B cell (primary cell): ENCODE results near the gene GIT1. TPM values are rescaled to one million over a fixed set of nuclear protein-coding genes. Genes with fewer than 3 reads are reported as not detected.
A peak's percentile ranks its signal among the peaks of the same experiment; 100 is the strongest.

Experiments
- ATAC-seq: fragments of 200-7000 bp; cut with Tn5 transposase; one replicate; pipeline ENCODE4 v1.10.0; 2021; ENCODE audit warnings: low read depth, mild to moderate bottlenecking, moderate number of reproducible peaks, moderate library complexity
- CTCF ChIA-PET: fragments of 350-600 bp; sonication (Branson Sonifier 250); formaldehyde crosslinking; loops from one replicate; lab custom pipeline; 2021; ENCODE audit warnings: antibody characterized with exemption, inconsistent platforms; lab: Charles Lee
- POLR2A ChIA-PET: fragments of 350-600 bp; sonication (Branson Sonifier 250); formaldehyde crosslinking; loops from one replicate; lab custom pipeline; 2021; ENCODE audit warnings: antibody characterized with exemption; lab: Charles Lee
- DNase-seq: peaks from one replicate; pipeline ENCODE4 v3.0.0; 2013
- H2AFZ ChIP-seq: 2 replicates; pipeline ENCODE4 v1.6.1; 2012; ENCODE audit warnings: mild to moderate bottlenecking, low read depth, low read length; ENCODE audit not compliant: insufficient read depth, poor library complexity, severe bottlenecking
- H3K27ac ChIP-seq, 2 donors: 1 replicate in 1 of 2; 2 replicates in 1 of 2; pipeline ENCODE4 v1.5.1; 2012 to 2013; ENCODE audit warnings: low read length in 2 of 2, mild to moderate bottlenecking in 2 of 2, moderate library complexity in 1 of 2
- H3K27me3 ChIP-seq, 4 experiments: fragments of 200-600 bp in 1 of 4; sonication (generic) in 1 of 4; replicated peaks in 1 of 4; 1 replicate in 2 of 4; 2 replicates in 2 of 4; pipeline versions ENCODE4 v1.6.1 to v1.7.0; 2013 to 2016; ENCODE audit warnings: low read length in 3 of 4, mild to moderate bottlenecking in 2 of 4, mixed read lengths in 1 of 4, moderate library complexity in 1 of 4; ENCODE audit not compliant: insufficient read depth in 4 of 4, control insufficient read depth in 3 of 4; ENCODE audit errors: control extremely low read depth in 1 of 4
- H3K36me3 ChIP-seq, 2 experiments: replicated peaks in 1 of 2; 1 replicate in 1 of 2; 2 replicates in 1 of 2; pipeline versions ENCODE4 v1.6.1 to v1.7.1; 2013; ENCODE audit warnings: low read length in 1 of 2; ENCODE audit not compliant: insufficient read depth in 2 of 2, control insufficient read depth in 1 of 2; ENCODE audit errors: control extremely low read depth in 1 of 2, extremely low read depth in 1 of 2
- H3K4me1 ChIP-seq, 2 donors: fragments of 200-600 bp in 1 of 2; sonication (generic) in 1 of 2; 1 replicate in 1 of 2; 2 replicates in 1 of 2; pipeline versions ENCODE4 v1.5.1 to v1.6.1; 2013 to 2017; ENCODE audit warnings: low read length in 2 of 2; ENCODE audit not compliant: control insufficient read depth in 2 of 2, insufficient read depth in 2 of 2
- H3K4me2 ChIP-seq: replicated peaks from 2 replicates; pipeline ENCODE3; 2012; ENCODE audit warnings: mild to moderate bottlenecking, low read depth, low read length; ENCODE audit not compliant: poor library complexity, severe bottlenecking
- H3K4me3 ChIP-seq, 5 experiments: fragments of 200-600 bp in 1 of 5; sonication (generic) in 1 of 5; 1 replicate in 3 of 5; 2 replicates in 2 of 5; pipeline versions ENCODE4 v1.5.1 to v1.7.0; 2011 to 2016; ENCODE audit warnings: low read length in 4 of 5, mild to moderate bottlenecking in 4 of 5, low read depth in 2 of 5, control low read depth in 1 of 5, moderate library complexity in 1 of 5; ENCODE audit not compliant: insufficient read depth in 1 of 5; ENCODE audit errors: control extremely low read depth in 1 of 5, extremely low read depth in 1 of 5
- H3K79me2 ChIP-seq: fragments of 200-600 bp; sonication (generic); one replicate; pipeline ENCODE4 v1.6.0; 2016; ENCODE audit warnings: low read length; ENCODE audit not compliant: control insufficient read depth, insufficient read depth
- H3K9ac ChIP-seq: fragments of 200-600 bp; sonication (generic); 2 replicates; pipeline ENCODE4 v1.6.1; 2017; ENCODE audit warnings: mild to moderate bottlenecking, low read length, moderate library complexity
- H3K9me3 ChIP-seq, 3 donors: one replicate each; pipeline versions ENCODE4 v1.6.1 to v1.7.1; 2013; ENCODE audit warnings: low read length in 2 of 3; ENCODE audit not compliant: control insufficient read depth in 2 of 3, insufficient read depth in 1 of 3; ENCODE audit errors: control extremely low read depth in 1 of 3
- H4K20me1 ChIP-seq: 2 replicates; pipeline ENCODE4 v1.6.0; 2012; ENCODE audit warnings: mild to moderate bottlenecking, low read length; ENCODE audit not compliant: insufficient read depth, control insufficient read depth, poor library complexity, severe bottlenecking
- H3K27ac Mint-ChIP-seq: one replicate; pipeline ENCODE4 v1.8.0; 2021; ENCODE audit warnings: mixed read lengths
- H3K27me3 Mint-ChIP-seq: one replicate; pipeline ENCODE4 v1.8.0; 2021; ENCODE audit warnings: mixed read lengths
- H3K4me1 Mint-ChIP-seq: one replicate; pipeline ENCODE4 v1.8.0; 2021; ENCODE audit warnings: mixed read lengths
- H3K4me3 Mint-ChIP-seq: one replicate; pipeline ENCODE4 v1.8.0; 2021; ENCODE audit warnings: mixed read lengths
- H3K9me3 Mint-ChIP-seq: one replicate; pipeline ENCODE4 v1.8.0; 2022; ENCODE audit warnings: mixed read lengths; ENCODE audit not compliant: insufficient read depth
- CTCF ChIP-seq: fragments of 200-600 bp; IDR thresholded peaks from one replicate; pipeline ENCODE4 v1.8.0; 2022; ENCODE audit warnings: antibody characterized with exemption, mild to moderate bottlenecking
- EZH2 ChIP-seq: IDR thresholded peaks from 2 replicates; pipeline ENCODE4 v1.6.1; 2012; ENCODE audit warnings: borderline replicate concordance, low read depth, mild to moderate bottlenecking, moderate library complexity, low read length; ENCODE audit not compliant: insufficient read depth, poor library complexity, severe bottlenecking
- WGBS: methylation state at CpG from one replicate; pipeline ENCODE4 v1.1.5; 2013; ENCODE audit warnings: missing lambda C conversion rate; ENCODE audit not compliant: insufficient coverage; 5-methylcytosine and 5-hydroxymethylcytosine counted together
- intact Hi-C: fragments of 100-400 bp; cut with micrococcal nuclease; formaldehyde crosslinking; loops from one replicate; pipeline ENCODE4 v1.10.0; 2022
- polyA plus RNA-seq: library from polyadenylated mRNA; depleted of rRNA; stranded (reverse); fragments of >200 nt; gene quantifications from 2 replicates; pipeline ENCODE4 v1.2.3, GENCODE V29; 2012
- total RNA-seq, 2 donors: library from RNA; stranded (reverse); fragments of 120-200 nt in 1 of 2; gene quantifications; 1 replicate in 1 of 2; 2 replicates in 1 of 2; pipeline versions ENCODE4 v1.2.3 to v1.2.4, GENCODE V29; 2013 to 2022

GIT1 gene
- total and polyA plus RNA-seq, 2 donors (not counting 1 experiment from before 2014, with no cell fraction given): 49.3 to 61.9 TPM

GRCh38 chr17:29582254-29582765 lies 7.1 kb downstream of the GIT1 start:
- Mint-ChIP-seq H3K4me3 (no peak overlapping the region), H3K4me1 (peaks cover 41% of the 10 kb centered on the region), H3K27ac (peak overlapping the region; percentile 10), H3K9me3 (no peaks in the 10 kb centered on the region), H3K27me3 (no peaks in the 10 kb centered on the region)
- DNase-seq (peak; percentile 5), ATAC-seq (no peak)
- Histone ChIP-seq H3K9ac (no peak overlapping the region), H4K20me1 (peaks cover 43% of the 10 kb centered on the region), H3K9me3 (no peaks in the 10 kb centered on the region), H3K27ac (no peak overlapping the region), H3K27me3 (no peaks in the 10 kb centered on the region), H3K4me3 (no peak overlapping the region), H3K36me3 (peaks cover 0 to 43% of the 10 kb centered on the region in 2 experiments), H2AFZ (no peak overlapping the region), H3K4me1 (peaks cover 23 to 30% of the 10 kb centered on the region in 2 donors), H3K79me2 (peaks cover 65% of the 10 kb centered on the region), H3K4me2 (no peak overlapping the region)
- ChIA-PET POLR2A (interaction anchor here (4.4 kb wide), 1 partner anchor 10 kb away, joined by 18 read pairs; the partner anchor contains the start of gene ANKRD13B), CTCF (interaction anchor here (8.4 to 24.3 kb wide), 2 partner anchors 10 to 30 kb away, joined by 126 to 336 read pairs; partner anchors contain the start of gene ANKRD13B)
- no peak for TF ChIP-seq CTCF
- TF ChIP-seq EZH2: no peak
- intact Hi-C loops: no loop called here
- 96% methylated on average over 4 of the region's 10 CpGs for WGBS

- Mint-ChIP-seq H3K27me3 (no peaks in the 10 kb centered on the region), H3K4me3 (no peak overlapping the region), H3K4me1 (peaks cover 39% of the 10 kb centered on the region), H3K9me3 (no peaks in the 10 kb centered on the region), H3K27ac (no peak overlapping the region)
- Histone ChIP-seq H3K27me3 (no peaks in the 10 kb centered on the region), H3K27ac (no peak overlapping the region), H2AFZ (no peak overlapping the region), H3K9me3 (no peaks in the 10 kb centered on the region), H3K4me1 (peaks cover 22 to 24% of the 10 kb centered on the region in 2 donors), H3K9ac (no peak overlapping the region), H3K79me2 (peaks cover 59% of the 10 kb centered on the region), H3K36me3 (peaks cover 0 to 49% of the 10 kb centered on the region in 2 experiments), H3K4me3 (no peak overlapping the region), H4K20me1 (peaks cover 42% of the 10 kb centered on the region), H3K4me2 (no peak overlapping the region)
- ChIA-PET POLR2A (interaction anchor here (0.5 to 4.4 kb wide), 3 partner anchors 10 to 350 kb away, joined by 3 to 18 read pairs (median 4); partner anchors contain the start of gene ANKRD13B), CTCF (interaction anchor here (0.5 to 24.3 kb wide), 10 partner anchors 11 to 439 kb away, joined by 3 to 336 read pairs (median 6); partner anchors contain the start of genes ANKRD13B and SSH2)
- WGBS: 94% methylated on average over 11 of the region's 20 CpGs
- peak; percentile 11 for DNase-seq
- intact Hi-C loops: loop anchor here (2.0 kb wide), 1 partner anchor 349 kb away; the partner anchor contains the start of gene SSH2
- TF ChIP-seq CTCF: no peak
- TF ChIP-seq EZH2: no peak
- no peak for ATAC-seq
These were observed 7.7 kb downstream of the GIT1 start for GRCh38 chr17:29581583-29582253.
